Activated naive CD4-positive, alpha-beta T cell treated with anti-CD3 and anti-CD28 coated beads, Interleukin-2, amount 10 ng/mL, durations not matched to agents 7 days and 5 days (primary cell): ENCODE measurements around the gene C2orf92.

Source experiments
- CTCF ChIA-PET: fragments of 350-600 bp; sonication (Branson Sonifier 250); formaldehyde crosslinking; loops from one replicate; lab custom pipeline; 2021; ENCODE audit warnings: antibody characterized with exemption; lab: Charles Lee
- DNase-seq: peaks from one replicate; pipeline ENCODE4 v3.0.0-alpha.2; 2020
- H3K27ac Mint-ChIP-seq: one replicate; pipeline ENCODE4 v1.8.0; 2021; ENCODE audit warnings: mild to moderate bottlenecking, moderate library complexity, mixed read lengths
- H3K27me3 Mint-ChIP-seq: one replicate; pipeline ENCODE4 v1.8.0; 2021; ENCODE audit warnings: mild to moderate bottlenecking, mixed read lengths
- H3K36me3 Mint-ChIP-seq: one replicate; pipeline ENCODE4 v1.8.0; 2021; ENCODE audit warnings: mixed read lengths
- H3K4me1 Mint-ChIP-seq: one replicate; pipeline ENCODE4 v1.8.0; 2021; ENCODE audit warnings: mixed read lengths
- H3K4me3 Mint-ChIP-seq: one replicate; pipeline ENCODE4 v1.8.0; 2021; ENCODE audit warnings: mild to moderate bottlenecking, moderate library complexity, mixed read lengths
- H3K9me3 Mint-ChIP-seq: one replicate; pipeline ENCODE4 v1.8.0; 2021; ENCODE audit warnings: mixed read lengths

The C2orf92 gene

GRCh38 chr2:97716695-97717612 is 47.4 kb downstream of the C2orf92 start:
- H3K27ac Mint-ChIP-seq: peak overlapping the region; percentile 96
- H3K4me1 Mint-ChIP-seq: peaks cover 83% of the 10 kb centered on the region
- H3K27me3 Mint-ChIP-seq: no peaks in the 10 kb centered on the region
- CTCF ChIA-PET: interaction anchor here (1.8 to 1.9 kb wide), 2 partner anchors 10 to 126 kb away, joined by 8 to 9 read pairs; partner anchors contain the start of gene ANKRD36B
- no peaks in the 10 kb centered on the region for H3K9me3 Mint-ChIP-seq
- H3K36me3 Mint-ChIP-seq: peaks cover 70% of the 10 kb centered on the region
- peak; percentile 19 for DNase-seq
- H3K4me3 Mint-ChIP-seq: peak overlapping the region; percentile 85

- Mint-ChIP-seq H3K4me1 (peaks cover 80% of the 10 kb centered on the region), H3K36me3 (peaks cover 75% of the 10 kb centered on the region), H3K27me3 (no peaks in the 10 kb centered on the region), H3K9me3 (no peaks in the 10 kb centered on the region), H3K4me3 (peak overlapping the region; percentile 85), H3K27ac (peak overlapping the region; percentile 96)
- CTCF ChIA-PET: interaction anchor here (0.6 to 1.9 kb wide), 7 partner anchors 10 to 127 kb away, joined by 3 to 10 read pairs (median 5); partner anchors contain the start of gene ANKRD36B
- DNase-seq: peak; percentile 13
These were observed 48.1 kb downstream of the C2orf92 start for GRCh38 chr2:97717613-97717995.

- Mint-ChIP-seq H3K4me3 (peak overlapping the region; percentile 85), H3K27me3 (no peaks in the 10 kb centered on the region), H3K36me3 (peaks cover 80% of the 10 kb centered on the region), H3K4me1 (peaks cover 78% of the 10 kb centered on the region), H3K9me3 (no peaks in the 10 kb centered on the region), H3K27ac (peak overlapping the region; percentile 96)
- peak; percentile 86 for DNase-seq
- CTCF ChIA-PET: interaction anchor here (0.5 to 1.9 kb wide), 11 partner anchors 9 to 128 kb away, joined by 3 to 10 read pairs (median 5); partner anchors contain the start of gene ANKRD36B
These were observed 48.8 kb downstream of the C2orf92 start for GRCh38 chr2:97718051-97718882.

- Mint-ChIP-seq H3K4me1 (peaks cover 76% of the 10 kb centered on the region), H3K4me3 (peak overlapping the region; percentile 85), H3K27me3 (no peaks in the 10 kb centered on the region), H3K9me3 (no peaks in the 10 kb centered on the region), H3K27ac (peak overlapping the region; percentile 96), H3K36me3 (peaks cover 80% of the 10 kb centered on the region)
- DNase-seq: no peak
- CTCF ChIA-PET: interaction anchor here (0.9 to 1.9 kb wide), 9 partner anchors 8 to 128 kb away, joined by 3 to 10 read pairs (median 5); partner anchors contain the start of gene ANKRD36B
These were observed 49.4 kb downstream of the C2orf92 start for GRCh38 chr2:97718942-97719341.

- peaks cover 80% of the 10 kb centered on the region for H3K36me3 Mint-ChIP-seq
- peak overlapping the region; percentile 85 for H3K4me3 Mint-ChIP-seq
- peaks cover 77% of the 10 kb centered on the region for H3K4me1 Mint-ChIP-seq
- no peak for DNase-seq
- CTCF ChIA-PET: interaction anchor here (1.2 to 1.8 kb wide), 4 partner anchors 10 to 29 kb away, joined by 5 to 10 read pairs (median 6); no protein-coding TSS in a partner anchor
- H3K27me3 Mint-ChIP-seq: no peaks in the 10 kb centered on the region
- H3K9me3 Mint-ChIP-seq: no peaks in the 10 kb centered on the region
- peak overlapping the region; percentile 96 for H3K27ac Mint-ChIP-seq
These were observed 50.0 kb downstream of the C2orf92 start for GRCh38 chr2:97719362-97720155.

GRCh38 chr2:97720746-97721145 is 51.2 kb downstream of the C2orf92 start:
- no peak overlapping the region for H3K4me3 Mint-ChIP-seq
- CTCF ChIA-PET: no interaction called here
- peak overlapping the region; percentile 42 for H3K27ac Mint-ChIP-seq
- DNase-seq: no peak
- no peaks in the 10 kb centered on the region for H3K9me3 Mint-ChIP-seq
- H3K36me3 Mint-ChIP-seq: peaks cover 80% of the 10 kb centered on the region
- peaks cover 74% of the 10 kb centered on the region for H3K4me1 Mint-ChIP-seq
- no peaks in the 10 kb centered on the region for H3K27me3 Mint-ChIP-seq

GRCh38 chr2:97722227-97722626 is 52.7 kb downstream of the C2orf92 start:
- Mint-ChIP-seq H3K27ac (peak overlapping the region; percentile 24), H3K4me3 (no peak overlapping the region), H3K27me3 (no peaks in the 10 kb centered on the region), H3K36me3 (peaks cover 84% of the 10 kb centered on the region), H3K9me3 (no peaks in the 10 kb centered on the region), H3K4me1 (peaks cover 70% of the 10 kb centered on the region)
- DNase-seq: no peak
- CTCF ChIA-PET: no interaction called here

GRCh38 chr2:97723156-97724072 is 53.9 kb downstream of the C2orf92 start:
- Mint-ChIP-seq H3K4me1 (peaks cover 68% of the 10 kb centered on the region), H3K27me3 (no peaks in the 10 kb centered on the region), H3K9me3 (no peaks in the 10 kb centered on the region), H3K27ac (no peak overlapping the region), H3K4me3 (no peak overlapping the region), H3K36me3 (peaks cover 86% of the 10 kb centered on the region)
- DNase-seq: no peak
- CTCF ChIA-PET: no interaction called here

- H3K4me1 Mint-ChIP-seq: peaks cover 62% of the 10 kb centered on the region
- H3K36me3 Mint-ChIP-seq: peaks cover 86% of the 10 kb centered on the region
- no peak for DNase-seq
- CTCF ChIA-PET: no interaction called here
- H3K9me3 Mint-ChIP-seq: no peaks in the 10 kb centered on the region
- no peaks in the 10 kb centered on the region for H3K27me3 Mint-ChIP-seq
- no peak overlapping the region for H3K4me3 Mint-ChIP-seq
- no peak overlapping the region for H3K27ac Mint-ChIP-seq
These were observed 54.5 kb downstream of the C2orf92 start for GRCh38 chr2:97724073-97724410.

GRCh38 chr2:97724501-97724900 is 55.0 kb downstream of the C2orf92 start:
- peaks cover 87% of the 10 kb centered on the region for H3K36me3 Mint-ChIP-seq
- no peaks in the 10 kb centered on the region for H3K9me3 Mint-ChIP-seq
- no peak for DNase-seq
- H3K27ac Mint-ChIP-seq: no peak overlapping the region
- H3K4me3 Mint-ChIP-seq: no peak overlapping the region
- H3K4me1 Mint-ChIP-seq: peaks cover 57% of the 10 kb centered on the region
- CTCF ChIA-PET: no interaction called here
- no peaks in the 10 kb centered on the region for H3K27me3 Mint-ChIP-seq

- Mint-ChIP-seq H3K36me3 (peaks cover 87% of the 10 kb centered on the region), H3K4me1 (peaks cover 52% of the 10 kb centered on the region), H3K27ac (peak overlapping the region; percentile 8)
These were observed 55.6 kb downstream of the C2orf92 start for GRCh38 chr2:97724946-97725688.

More at GRCh38 chr2:97724946-97725688, 55.6 kb downstream of the C2orf92 start:
- Mint-ChIP-seq H3K27me3 (no peaks in the 10 kb centered on the region), H3K9me3 (peaks cover under 1% of the 10 kb centered on the region), H3K4me3 (no peak overlapping the region)
- DNase-seq: no peak
- CTCF ChIA-PET: interaction anchor here (3.4 kb wide), 1 partner anchor 16 kb away, joined by 20 read pairs; no protein-coding TSS in a partner anchor
